ENCODE measurements around the gene ZBTB38. TPM values are rescaled to one million over a fixed set of nuclear protein-coding genes. Genes with fewer than 3 reads are reported as not detected.

The ZBTB38 gene
- total and polyA plus RNA-seq, 2 of the 13 experiments (the other 11 are each of a cell fraction or from before 2014, with no cell fraction given), result 26.8 to 51.7 TPM

DNA sequence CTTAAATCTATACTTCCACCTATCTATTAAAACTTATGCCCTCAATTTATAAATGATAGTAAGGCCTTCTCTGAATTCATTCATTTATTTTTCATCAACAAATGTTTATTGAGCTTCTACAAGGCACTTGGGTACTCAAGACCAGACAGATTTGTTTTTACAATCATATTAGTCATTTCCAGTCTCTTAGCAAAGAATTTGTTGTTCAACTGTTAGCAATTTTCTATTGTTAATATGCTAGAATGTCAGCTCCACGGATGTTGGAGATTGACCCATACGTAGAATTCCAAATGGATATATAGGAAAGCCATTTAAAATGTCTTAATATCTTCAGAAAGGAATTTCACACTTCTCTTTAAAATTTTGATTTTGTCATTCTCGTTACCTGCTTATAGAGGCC, 36.7 kb downstream of the ZBTB38 start (continued):
- TF ChIP-seq, protein P1, sequence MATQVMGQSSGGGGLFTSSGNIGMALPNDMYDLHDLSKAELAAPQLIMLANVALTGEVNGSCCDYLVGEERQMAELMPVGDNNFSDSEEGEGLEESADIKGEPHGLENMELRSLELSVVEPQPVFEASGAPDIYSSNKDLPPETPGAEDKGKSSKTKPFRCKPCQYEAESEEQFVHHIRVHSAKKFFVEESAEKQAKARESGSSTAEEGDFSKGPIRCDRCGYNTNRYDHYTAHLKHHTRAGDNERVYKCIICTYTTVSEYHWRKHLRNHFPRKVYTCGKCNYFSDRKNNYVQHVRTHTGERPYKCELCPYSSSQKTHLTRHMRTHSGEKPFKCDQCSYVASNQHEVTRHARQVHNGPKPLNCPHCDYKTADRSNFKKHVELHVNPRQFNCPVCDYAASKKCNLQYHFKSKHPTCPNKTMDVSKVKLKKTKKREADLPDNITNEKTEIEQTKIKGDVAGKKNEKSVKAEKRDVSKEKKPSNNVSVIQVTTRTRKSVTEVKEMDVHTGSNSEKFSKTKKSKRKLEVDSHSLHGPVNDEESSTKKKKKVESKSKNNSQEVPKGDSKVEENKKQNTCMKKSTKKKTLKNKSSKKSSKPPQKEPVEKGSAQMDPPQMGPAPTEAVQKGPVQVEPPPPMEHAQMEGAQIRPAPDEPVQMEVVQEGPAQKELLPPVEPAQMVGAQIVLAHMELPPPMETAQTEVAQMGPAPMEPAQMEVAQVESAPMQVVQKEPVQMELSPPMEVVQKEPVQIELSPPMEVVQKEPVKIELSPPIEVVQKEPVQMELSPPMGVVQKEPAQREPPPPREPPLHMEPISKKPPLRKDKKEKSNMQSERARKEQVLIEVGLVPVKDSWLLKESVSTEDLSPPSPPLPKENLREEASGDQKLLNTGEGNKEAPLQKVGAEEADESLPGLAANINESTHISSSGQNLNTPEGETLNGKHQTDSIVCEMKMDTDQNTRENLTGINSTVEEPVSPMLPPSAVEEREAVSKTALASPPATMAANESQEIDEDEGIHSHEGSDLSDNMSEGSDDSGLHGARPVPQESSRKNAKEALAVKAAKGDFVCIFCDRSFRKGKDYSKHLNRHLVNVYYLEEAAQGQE (IDR thresholded peaks at IDR 0.05; ENCODE audit: borderline replicate concordance in 1 of 2, low read depth in 1 of 2, low read length in 2 of 2), result no peak

DNA sequence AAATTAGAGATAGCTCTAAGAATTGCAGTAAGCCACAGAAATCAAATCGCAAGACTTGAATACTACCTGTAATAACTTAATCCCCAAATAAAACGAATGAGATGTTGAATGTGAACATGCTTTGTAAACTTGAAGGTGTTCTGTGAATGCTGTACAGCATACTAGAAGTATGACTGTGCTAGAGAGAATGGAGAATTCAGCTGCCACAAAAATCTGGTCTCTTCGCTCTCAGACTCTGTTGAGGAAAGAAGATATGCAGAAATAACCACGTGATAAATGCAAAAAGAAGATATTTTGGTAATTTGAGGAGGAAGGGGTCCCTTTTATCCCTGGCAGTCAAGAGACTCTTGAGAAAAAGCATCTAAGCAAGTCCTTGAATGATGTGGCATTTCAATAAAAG, 37.3 kb downstream of the ZBTB38 start:
- H4K20me1 ChIP-seq (ENCODE audit: insufficient read depth, low read length), result no peaks in the 10 kb centered on the region
- intact Hi-C loops (cut with micrococcal nuclease; ENCODE audit: unreplicated experiment), result no loop called here
- no peak overlapping the region for H3K4me2 ChIP-seq (ENCODE audit: low read depth, low read length)
- TF ChIP-seq AHR (CRISPR knock-in tag; IDR thresholded peaks at IDR 0.05) (no peak), ZNF773 (CRISPR knock-in tag; IDR thresholded peaks at IDR 0.05; ENCODE audit: borderline replicate concordance) (no peak), ZNF556 (CRISPR knock-in tag; IDR thresholded peaks at IDR 0.05; ENCODE audit: borderline replicate concordance) (no peak), ZNF326 (CRISPR knock-in tag; IDR thresholded peaks at IDR 0.05; ENCODE audit: borderline replicate concordance) (no peak), MED13 (CRISPR knock-in tag; IDR thresholded peaks at IDR 0.05) (no peak), SAP130 (CRISPR knock-in tag; IDR thresholded peaks at IDR 0.05; ENCODE audit: low read depth) (no peak), SOX6 (IDR thresholded peaks at IDR 0.05) (no peak), SOX6 (CRISPR knock-in tag; IDR thresholded peaks at IDR 0.05) (no peak)
- H3K9me3 ChIP-seq (ENCODE audit: low read length), result no peaks in the 10 kb centered on the region
- no peak overlapping the region for H3K4me3 ChIP-seq (replicated peaks in 1 of 3; ENCODE audit: insufficient read depth in 1 of 3, low read depth in 2 of 3, low read length in 3 of 3)
- no TSS peak for BruUV-seq (replicated peaks)
- peaks cover 22% of the 10 kb centered on the region for H3K79me2 ChIP-seq (ENCODE audit: insufficient read depth, low read length)
- no peak overlapping the region for H3K27ac ChIP-seq (ENCODE audit: extremely low read length, insufficient read depth, low read length)
- ChIA-PET POLR2A (interaction anchor here (1.3 kb wide), 1 partner anchor 26 kb away, joined by 6 read pairs; no protein-coding TSS in a partner anchor), CTCF (ENCODE audit: low intra/inter-chr PET ratio, low total read pairs) (no interaction called here)
- FAIRE-seq (no peak), ATAC-seq (no peak), DNase-seq (ENCODE audit: low spot score) (no peak)
- peaks cover 54% of the 10 kb centered on the region for H3K4me1 ChIP-seq (ENCODE audit: insufficient read depth, low read length)
- H3K36me3 ChIP-seq (replicated peaks in 1 of 2; ENCODE audit: control insufficient read depth in 1 of 2, insufficient read depth in 2 of 2, low read length in 2 of 2), result peaks cover 11 to 33% of the 10 kb centered on the region in 2 experiments
- no peaks in the 10 kb centered on the region; a peak in 1 of 5 replicates for H3K27me3 ChIP-seq (ENCODE audit: control insufficient read depth in 1 of 2, insufficient read depth in 2 of 2, low read length in 2 of 2)
- in situ Hi-C loops (cut with HindIII; ENCODE audit: extremely low pct_ligation_motif_present, low pct_unique_long_range_greater_than_20kb), result no loop called here
- no peak overlapping the region for H2AFZ ChIP-seq (ENCODE audit: low read length)
- 93% methylated on average over 4 of the region's 4 CpGs for WGBS (ENCODE audit: low lambda C conversion rate)
- no peak overlapping the region for H3K9ac ChIP-seq (ENCODE audit: insufficient read depth, low read depth, low read length)

Data from HepG2 (cell line).